Immature natural killer cell (primary cell): ENCODE measurements around the gene CEP131. TPM values are rescaled to one million over a fixed set of nuclear protein-coding genes. Genes with fewer than 3 reads are reported as not detected.

Source experiments
- DNase-seq, 3 donors: peaks; one replicate each; pipeline ENCODE4 v3.0.0; 2022; ENCODE audit warnings: mixed read lengths in 1 of 3
- H3K27ac Mint-ChIP-seq, 6 donors: one replicate each; pipeline ENCODE4 v1.8.0; 2020; ENCODE audit warnings: mixed read lengths in 6 of 6, mild to moderate bottlenecking in 5 of 6, inconsistent platforms in 4 of 6, moderate library complexity in 3 of 6
- H3K27me3 Mint-ChIP-seq, 3 donors: one replicate each; pipeline ENCODE4 v1.8.0; 2020 to 2021; ENCODE audit warnings: low read depth in 3 of 3, mild to moderate bottlenecking in 3 of 3, mixed read lengths in 3 of 3, moderate library complexity in 3 of 3, inconsistent platforms in 1 of 3
- H3K36me3 Mint-ChIP-seq, 3 donors: one replicate each; pipeline ENCODE4 v1.8.0; 2020; ENCODE audit warnings: mixed read lengths in 3 of 3, inconsistent platforms in 2 of 3, mild to moderate bottlenecking in 2 of 3
- H3K4me1 Mint-ChIP-seq, 2 donors: one replicate each; pipeline ENCODE4 v1.8.0; 2020; ENCODE audit warnings: inconsistent platforms in 2 of 2, mild to moderate bottlenecking in 2 of 2, mixed read lengths in 2 of 2, moderate library complexity in 1 of 2
- H3K4me3 Mint-ChIP-seq, 5 donors: one replicate each; pipeline ENCODE4 v1.8.0; 2020; ENCODE audit warnings: mild to moderate bottlenecking in 5 of 5, mixed read lengths in 5 of 5, inconsistent platforms in 3 of 5, moderate library complexity in 3 of 5
- H3K9me3 Mint-ChIP-seq, 6 donors: one replicate each; pipeline ENCODE4 v1.8.0; 2020; ENCODE audit warnings: mild to moderate bottlenecking in 6 of 6, mixed read lengths in 6 of 6, inconsistent platforms in 4 of 6, moderate library complexity in 3 of 6
- polyA plus RNA-seq, 3 donors: library from polyadenylated mRNA; unstranded; fragments of 300-500 nt; fragmentation: Illumina TruSeq; gene quantifications; one replicate each; pipeline ENCODE4 v1.2.3, GENCODE V29; 2021

Gene CEP131
- polyA plus RNA-seq, 3 donors from 2014 or later: 0.43 to 7.4 (median 1.5) TPM

DNA sequence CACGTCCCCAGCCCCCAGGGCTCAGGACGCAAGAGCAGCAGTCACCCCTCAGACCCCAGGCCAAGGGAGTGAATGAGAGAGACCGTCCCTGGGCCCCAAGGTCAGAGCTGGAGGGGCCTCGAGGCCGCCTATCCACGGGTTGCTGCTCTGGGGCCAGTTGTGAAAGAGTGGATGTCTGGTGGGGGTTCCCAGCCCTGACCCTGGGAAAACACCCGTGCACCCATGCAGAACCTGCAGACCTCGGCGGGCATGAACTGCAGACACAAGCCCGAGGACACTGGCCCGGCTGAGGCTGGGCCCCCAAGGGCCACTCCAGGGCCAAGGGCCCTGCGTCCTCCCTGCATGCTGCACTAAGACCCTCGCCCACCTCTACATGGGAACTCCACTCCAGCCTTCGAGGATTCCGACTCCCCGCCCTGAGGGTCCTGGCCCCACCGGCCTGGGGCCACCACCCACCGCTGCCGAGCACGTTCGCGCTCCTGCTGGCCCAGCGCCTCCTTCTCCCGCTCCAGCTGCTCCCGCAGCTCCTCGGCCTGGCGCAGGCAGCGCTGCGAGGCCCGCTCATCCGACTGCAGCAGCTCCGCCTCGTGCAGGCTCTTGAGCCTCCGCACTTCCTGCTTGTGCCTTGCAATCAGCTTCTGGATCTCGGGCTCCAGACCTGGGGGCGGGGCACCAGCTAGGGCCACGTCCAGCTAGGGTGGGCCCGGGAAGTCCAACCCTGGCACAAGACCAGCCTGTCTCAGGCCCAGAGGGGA is 29.1 kb downstream of the CEP131 start:
- Mint-ChIP-seq H3K9me3 (no peaks in the 10 kb centered on the region), H3K36me3 (no peaks in the 10 kb centered on the region), H3K4me3 (no peak overlapping the region), H3K4me1 (no peaks in the 10 kb centered on the region), H3K27me3 (no peaks in the 10 kb centered on the region), H3K27ac (no peak overlapping the region)
- DNase-seq: no peak

DNA sequence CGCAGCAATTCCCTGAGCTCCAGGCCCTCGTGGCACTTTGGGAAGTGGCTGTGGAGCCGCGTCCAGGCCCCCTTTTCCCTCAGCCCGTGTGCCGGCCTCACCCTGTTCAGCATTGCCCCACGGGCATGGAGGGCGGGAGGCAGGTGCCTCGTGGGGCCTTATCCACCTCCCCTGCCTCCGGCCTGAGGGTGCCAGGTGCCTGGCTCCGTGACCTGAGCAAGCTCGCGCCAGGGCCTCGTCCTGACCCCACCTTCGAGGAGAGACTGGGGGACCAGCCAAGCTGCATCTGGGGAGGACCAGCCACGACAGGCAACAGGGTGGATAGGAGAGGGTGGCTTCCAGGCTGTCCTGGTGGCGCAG is 29.7 kb downstream of the CEP131 start:
- H3K27me3 Mint-ChIP-seq: no peaks in the 10 kb centered on the region
- no peaks in the 10 kb centered on the region for H3K4me1 Mint-ChIP-seq
- no peak overlapping the region for H3K4me3 Mint-ChIP-seq
- no peak overlapping the region for H3K27ac Mint-ChIP-seq
- DNase-seq: no peak
- H3K9me3 Mint-ChIP-seq: no peaks in the 10 kb centered on the region
- H3K36me3 Mint-ChIP-seq: no peaks in the 10 kb centered on the region

DNA sequence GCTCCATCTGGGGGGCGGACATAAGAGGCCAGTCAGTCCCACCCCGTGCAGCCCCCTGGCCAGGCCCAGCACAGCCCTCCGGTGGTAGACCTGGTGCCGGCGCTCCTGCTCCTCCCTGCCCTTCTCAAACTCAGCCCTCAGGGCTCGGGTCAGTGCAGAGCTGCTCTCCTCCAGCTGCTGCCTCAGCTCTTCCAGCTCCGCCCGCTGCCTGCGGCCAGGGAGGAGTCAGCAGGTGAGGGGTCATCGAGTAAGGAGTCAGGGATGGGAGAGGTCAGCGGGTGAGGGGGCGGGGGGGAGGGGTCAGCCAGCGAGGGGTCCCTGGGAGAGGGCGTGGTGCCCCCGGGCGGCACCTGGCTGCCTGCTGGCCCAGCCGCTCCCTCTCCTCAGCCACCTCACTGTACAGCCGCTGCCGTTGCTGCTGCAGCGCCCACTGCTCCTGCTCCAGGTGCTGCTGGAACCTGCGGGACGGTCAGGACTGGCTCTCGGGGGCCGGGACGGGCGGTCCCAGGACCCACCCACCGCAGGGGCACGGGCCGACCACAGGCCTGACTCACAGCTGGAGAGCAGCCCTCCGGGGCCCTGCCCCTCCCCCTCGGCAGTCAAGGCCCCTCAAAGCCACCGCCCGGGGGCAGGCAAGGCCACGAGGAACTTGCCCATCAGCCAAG is 30.2 kb downstream of the CEP131 start:
- no peak overlapping the region for H3K4me3 Mint-ChIP-seq
- no peaks in the 10 kb centered on the region for H3K9me3 Mint-ChIP-seq
- H3K4me1 Mint-ChIP-seq: no peaks in the 10 kb centered on the region
- no peaks in the 10 kb centered on the region for H3K27me3 Mint-ChIP-seq
- no peaks in the 10 kb centered on the region for H3K36me3 Mint-ChIP-seq
- H3K27ac Mint-ChIP-seq: no peak overlapping the region
- no peak for DNase-seq

DNA sequence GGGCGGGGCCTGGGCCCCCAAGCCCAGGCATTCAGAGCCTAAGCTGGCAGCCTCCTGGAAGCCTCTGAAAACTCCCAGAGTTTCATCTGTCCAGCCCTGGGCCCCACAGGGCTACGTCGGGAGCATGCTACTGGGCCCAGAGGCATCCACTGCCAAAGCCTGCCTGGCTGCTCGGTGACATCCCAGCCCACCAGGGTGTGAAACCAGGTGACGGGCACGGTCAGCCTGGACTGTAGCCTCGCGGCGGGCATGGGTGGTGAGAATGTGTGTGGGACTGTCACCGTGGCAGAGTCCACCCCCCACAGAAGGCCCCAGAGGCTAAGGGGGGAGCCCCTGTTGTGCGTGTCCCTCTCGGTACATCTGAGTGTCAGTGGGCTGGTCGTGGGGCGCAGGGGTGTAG is 31.1 kb downstream of the CEP131 start:
- Mint-ChIP-seq H3K4me1 (no peaks in the 10 kb centered on the region), H3K27ac (no peak overlapping the region), H3K9me3 (no peaks in the 10 kb centered on the region), H3K36me3 (no peaks in the 10 kb centered on the region), H3K27me3 (no peaks in the 10 kb centered on the region), H3K4me3 (no peak overlapping the region)
- no peak for DNase-seq

GRCh38 chr17:81191116-81191515 is 31.6 kb downstream of the CEP131 start:
- H3K4me3 Mint-ChIP-seq: no peak overlapping the region
- DNase-seq: no peak
- no peak overlapping the region for H3K27ac Mint-ChIP-seq
- no peaks in the 10 kb centered on the region for H3K9me3 Mint-ChIP-seq
- H3K36me3 Mint-ChIP-seq: no peaks in the 10 kb centered on the region
- H3K27me3 Mint-ChIP-seq: no peaks in the 10 kb centered on the region
- no peaks in the 10 kb centered on the region for H3K4me1 Mint-ChIP-seq

DNA sequence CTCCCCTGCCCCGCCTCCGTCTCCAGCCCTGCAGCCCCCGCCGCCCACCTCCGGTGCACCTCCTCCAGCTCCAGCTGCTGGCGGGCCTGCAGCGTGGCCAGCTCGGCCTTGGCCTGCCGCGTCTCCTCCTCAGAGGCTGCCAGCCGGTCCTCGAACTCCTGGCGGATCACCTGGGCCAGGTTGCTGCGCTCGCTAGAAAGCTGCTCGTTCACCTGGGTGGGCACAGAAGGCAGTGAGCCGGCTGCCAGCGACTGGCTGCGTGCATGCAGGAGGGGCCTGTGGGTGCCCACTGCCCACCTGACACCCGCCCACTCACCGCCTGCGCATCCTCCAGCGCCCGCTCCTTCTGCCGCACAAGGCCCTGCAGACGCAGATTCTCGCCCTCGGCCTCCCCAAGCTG is 32.2 kb downstream of the CEP131 start:
- Mint-ChIP-seq H3K9me3 (no peaks in the 10 kb centered on the region), H3K27me3 (no peaks in the 10 kb centered on the region), H3K36me3 (no peaks in the 10 kb centered on the region), H3K27ac (no peak overlapping the region), H3K4me1 (no peaks in the 10 kb centered on the region), H3K4me3 (no peak overlapping the region)
- no peak for DNase-seq

DNA sequence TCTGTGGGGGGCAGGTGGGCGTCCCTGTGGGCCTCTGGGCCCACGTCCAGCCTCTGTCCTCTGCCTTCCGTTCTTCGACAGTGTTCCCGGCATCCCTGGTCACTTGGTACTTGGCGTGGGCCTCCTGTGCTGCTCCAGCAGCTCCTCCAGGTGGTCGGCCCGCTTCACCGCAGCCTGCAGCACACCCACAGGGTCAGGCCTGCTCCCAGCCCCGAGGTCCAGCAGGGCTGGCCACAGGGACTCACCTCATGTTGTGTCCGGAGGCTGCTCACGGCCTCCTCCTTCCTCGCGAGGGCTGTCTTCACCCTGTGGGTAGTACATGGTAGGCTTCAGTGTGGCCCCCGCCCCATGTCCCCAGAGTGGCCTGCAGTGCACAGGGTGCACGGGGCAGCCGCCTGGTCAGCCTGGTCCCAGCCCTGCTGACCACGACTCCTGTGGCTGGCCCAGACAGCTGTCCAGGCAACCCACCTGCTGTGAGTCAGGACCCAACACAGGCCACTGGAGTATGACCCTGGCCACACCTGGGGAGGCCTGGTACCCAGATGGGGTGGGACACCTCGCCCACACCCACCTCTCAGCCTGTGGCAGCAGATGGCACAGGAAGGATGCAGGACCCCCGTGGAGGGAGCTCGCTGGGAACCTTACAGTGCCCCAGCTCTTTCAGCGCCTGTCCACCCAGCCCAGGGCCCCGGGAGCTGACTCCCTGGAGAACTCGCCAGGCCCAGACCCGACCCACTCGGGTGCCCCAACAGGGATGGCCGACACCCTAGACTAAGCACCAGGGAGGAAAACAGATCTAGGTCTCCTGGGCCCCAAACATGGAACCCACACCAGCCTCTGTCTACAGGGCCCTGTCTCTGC is 32.9 kb downstream of the CEP131 start:
- no peak overlapping the region for H3K27ac Mint-ChIP-seq
- H3K36me3 Mint-ChIP-seq: no peaks in the 10 kb centered on the region
- no peaks in the 10 kb centered on the region for H3K9me3 Mint-ChIP-seq
- no peak overlapping the region for H3K4me3 Mint-ChIP-seq
- no peaks in the 10 kb centered on the region for H3K4me1 Mint-ChIP-seq
- DNase-seq: no peak
- peaks cover 0 to 2% (median 0%) of the 10 kb centered on the region in 3 donors for H3K27me3 Mint-ChIP-seq

GRCh38 chr17:81189016-81189415 is 33.7 kb downstream of the CEP131 start:
- peaks cover 0 to 2% (median 0%) of the 10 kb centered on the region in 3 donors for H3K27me3 Mint-ChIP-seq
- no peaks in the 10 kb centered on the region for H3K36me3 Mint-ChIP-seq
- H3K9me3 Mint-ChIP-seq: no peaks in the 10 kb centered on the region
- no peak overlapping the region for H3K4me3 Mint-ChIP-seq
- DNase-seq: no peak
- H3K27ac Mint-ChIP-seq: no peak overlapping the region
- H3K4me1 Mint-ChIP-seq: no peaks in the 10 kb centered on the region

DNA sequence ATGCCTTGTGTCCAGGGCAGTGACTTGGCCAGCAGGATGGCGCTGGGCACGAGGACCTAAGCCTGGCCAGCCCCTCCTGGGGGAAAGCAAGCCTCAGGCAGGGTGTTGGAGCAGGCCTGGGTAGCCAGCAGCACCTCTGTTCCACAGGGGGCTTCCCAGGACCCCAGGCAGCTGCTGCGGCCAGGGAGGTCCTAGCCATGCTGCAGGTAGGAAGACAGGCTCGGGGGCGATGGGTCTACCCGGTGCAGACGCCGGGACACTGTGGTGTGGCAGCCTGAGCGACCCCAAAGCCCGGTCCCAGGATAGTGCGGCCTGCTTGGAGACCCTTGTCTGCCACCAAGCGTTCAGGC is 34.3 kb downstream of the CEP131 start:
- H3K27ac Mint-ChIP-seq: no peak overlapping the region
- peaks cover 0 to 2% (median 0%) of the 10 kb centered on the region in 3 donors for H3K27me3 Mint-ChIP-seq
- H3K36me3 Mint-ChIP-seq: no peaks in the 10 kb centered on the region

DNA sequence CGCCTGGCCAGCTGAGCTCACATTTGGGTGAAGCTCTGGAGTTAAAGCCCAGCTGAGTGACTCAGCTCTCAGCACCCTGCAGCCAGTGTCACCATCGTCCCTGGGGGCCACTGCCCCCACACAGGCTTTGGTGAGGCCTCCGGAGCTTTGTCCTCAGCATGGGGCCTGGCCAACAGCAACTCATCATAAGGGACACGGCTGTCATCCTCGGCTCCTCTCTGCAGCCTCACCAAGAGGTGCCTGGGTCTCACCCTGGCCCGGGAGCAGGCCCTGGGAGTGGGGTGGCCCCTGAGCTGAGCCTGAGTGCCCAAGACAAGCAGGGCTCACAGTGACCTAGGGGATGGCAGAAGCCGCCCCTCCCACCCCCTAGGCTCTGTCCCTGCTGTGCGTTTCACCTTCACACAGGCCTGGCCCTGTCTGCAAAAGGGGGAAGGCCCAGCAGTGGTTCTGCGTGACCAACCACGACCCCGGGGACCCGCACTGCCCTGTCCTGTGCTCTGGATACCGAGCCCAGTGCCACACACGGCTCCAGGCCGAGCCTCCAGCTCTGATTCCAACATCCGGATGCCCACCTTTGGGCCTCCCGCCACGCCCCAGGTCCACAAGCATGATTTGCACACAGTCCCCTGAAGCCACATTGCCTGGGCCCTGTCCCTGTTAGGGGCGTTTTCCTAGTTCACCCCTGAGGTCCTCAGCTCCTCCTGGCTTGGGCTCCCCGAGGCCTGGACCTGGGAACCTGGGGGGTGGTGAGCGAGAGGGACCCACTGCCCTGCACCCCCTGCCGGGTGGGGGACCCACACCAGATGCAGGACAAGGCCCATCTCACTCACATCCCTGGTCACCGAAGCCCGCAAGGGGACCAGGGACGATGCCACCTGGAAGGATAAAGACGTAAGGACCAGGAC is 34.9 kb downstream of the CEP131 start:
- H3K27ac Mint-ChIP-seq: no peak overlapping the region
- no peak overlapping the region for H3K4me3 Mint-ChIP-seq
- DNase-seq: no peak
- H3K36me3 Mint-ChIP-seq: no peaks in the 10 kb centered on the region
- H3K9me3 Mint-ChIP-seq: no peaks in the 10 kb centered on the region
- no peaks in the 10 kb centered on the region for H3K4me1 Mint-ChIP-seq
- peaks cover 0 to 2% (median 0%) of the 10 kb centered on the region in 3 donors for H3K27me3 Mint-ChIP-seq

More for the DNA sequence above, 34.3 kb downstream of the CEP131 start:
- no peaks in the 10 kb centered on the region for H3K9me3 Mint-ChIP-seq
- H3K4me1 Mint-ChIP-seq: no peaks in the 10 kb centered on the region
- no peak for DNase-seq
- no peak overlapping the region for H3K4me3 Mint-ChIP-seq

GRCh38 chr17:81187120-81187519 is 35.6 kb downstream of the CEP131 start:
- no peak for DNase-seq
- no peaks in the 10 kb centered on the region for H3K36me3 Mint-ChIP-seq
- no peaks in the 10 kb centered on the region for H3K4me1 Mint-ChIP-seq
- no peaks in the 10 kb centered on the region for H3K9me3 Mint-ChIP-seq
- no peak overlapping the region for H3K27ac Mint-ChIP-seq
- peaks cover 0 to 2% (median 0%) of the 10 kb centered on the region in 3 donors for H3K27me3 Mint-ChIP-seq
- no peak overlapping the region for H3K4me3 Mint-ChIP-seq

DNA sequence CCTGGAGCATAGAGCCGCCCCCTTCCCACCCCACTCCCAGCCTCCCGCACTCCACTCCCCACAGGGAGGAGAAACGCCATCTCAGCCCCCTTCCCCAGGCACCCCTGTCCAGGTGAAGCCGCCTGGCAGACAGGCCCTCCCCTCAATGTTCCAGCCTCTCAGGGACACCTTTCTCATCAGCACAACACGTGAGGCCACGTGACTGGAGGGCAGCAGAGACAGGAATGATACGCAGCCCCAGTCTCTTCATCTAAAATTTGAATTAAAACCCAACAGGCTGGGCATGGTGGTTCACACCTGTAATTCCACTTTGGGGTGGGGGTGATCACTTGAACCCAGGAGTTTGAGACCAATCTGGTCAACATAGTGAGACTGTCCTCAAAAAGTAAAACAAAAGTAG is 36.6 kb downstream of the CEP131 start:
- Mint-ChIP-seq H3K9me3 (no peaks in the 10 kb centered on the region), H3K27ac (peak overlapping the region in 1 of 6 donors; percentile 17), H3K4me3 (no peak overlapping the region), H3K4me1 (no peaks in the 10 kb centered on the region), H3K27me3 (peaks cover 0 to 2% (median 0%) of the 10 kb centered on the region in 3 donors), H3K36me3 (no peaks in the 10 kb centered on the region)
- no peak for DNase-seq

DNA sequence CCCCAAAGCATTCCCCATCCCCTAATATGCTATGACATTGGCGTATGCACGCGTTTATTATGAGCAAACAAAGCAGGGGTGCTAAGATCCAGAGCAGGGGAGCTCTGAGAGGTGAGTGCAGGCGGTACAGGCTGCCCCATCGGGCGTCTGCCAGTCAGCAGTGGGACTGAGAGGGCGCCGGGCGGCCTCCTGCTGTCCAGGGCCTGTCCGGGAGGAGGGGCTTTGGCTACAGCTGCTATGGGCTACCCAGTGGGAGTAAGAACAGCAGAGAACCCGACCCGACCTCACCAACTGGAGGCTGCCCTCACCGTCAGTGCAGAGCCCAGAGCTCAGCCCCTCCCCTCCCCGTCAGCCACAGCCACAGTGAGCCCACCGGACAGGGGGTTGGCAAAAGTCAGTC is 38.2 kb downstream of the CEP131 start:
- Mint-ChIP-seq H3K9me3 (no peaks in the 10 kb centered on the region), H3K4me3 (no peak overlapping the region), H3K27ac (no peak overlapping the region), H3K4me1 (no peaks in the 10 kb centered on the region), H3K27me3 (peaks cover 0 to 2% (median 0%) of the 10 kb centered on the region in 3 donors), H3K36me3 (no peaks in the 10 kb centered on the region)
- DNase-seq: no peak
